Mesodermal cell (in vitro differentiated cells): Measurements from ENCODE around the gene CDC42. TPM values are rescaled to one million over a fixed set of nuclear protein-coding genes. Genes with fewer than 3 reads are reported as not detected.
"Not testable (repeated sequence)": the region's sequence is repeated elsewhere in the genome, so short reads cannot be mapped to it uniquely, and the experiment has no call there.

Source experiments
- H3K27ac ChIP-seq: 2 replicates; pipeline ENCODE4 v1.7.0; 2013; ENCODE audit warnings: mild to moderate bottlenecking, low read depth, low read length, moderate library complexity; ENCODE audit not compliant: severe bottlenecking
- H3K36me3 ChIP-seq: 2 replicates; pipeline ENCODE4 v1.7.1; 2013; ENCODE audit warnings: mild to moderate bottlenecking, low read length, moderate library complexity; ENCODE audit not compliant: control insufficient read depth, insufficient read depth
- H3K4me1 ChIP-seq: one replicate; pipeline ENCODE4 v1.7.1; 2013; ENCODE audit warnings: mild to moderate bottlenecking, low read length; ENCODE audit not compliant: insufficient read depth, control insufficient read depth, poor library complexity, severe bottlenecking
- H3K4me3 ChIP-seq: 2 replicates; pipeline ENCODE4 v1.7.0; 2013; ENCODE audit warnings: low read length, control low read depth, mild to moderate bottlenecking; ENCODE audit not compliant: insufficient read depth, poor library complexity, severe bottlenecking; ENCODE audit errors: extremely low read depth
- H3K9me3 ChIP-seq: 2 replicates; pipeline ENCODE4 v1.7.1; 2013; ENCODE audit warnings: mild to moderate bottlenecking, low read length, moderate library complexity; ENCODE audit not compliant: control insufficient read depth
- WGBS, 2 experiments: methylation state at CpG; one replicate each; pipeline ENCODE4 v1.1.5; 2013; ENCODE audit warnings: missing lambda C conversion rate in 2 of 2; ENCODE audit not compliant: insufficient coverage in 2 of 2; 5-methylcytosine and 5-hydroxymethylcytosine counted together
- polyA plus RNA-seq, 2 experiments: library from polyadenylated mRNA; stranded (reverse); fragments of 50-300 nt; gene quantifications; one replicate each; pipeline ENCODE4 v1.2.3, GENCODE V29; 2013

Gene CDC42
- polyA plus RNA-seq (2013, experiment 1 of 2), result 350 TPM
- polyA plus RNA-seq (2013, experiment 2 of 2), result 335 TPM

DNA sequence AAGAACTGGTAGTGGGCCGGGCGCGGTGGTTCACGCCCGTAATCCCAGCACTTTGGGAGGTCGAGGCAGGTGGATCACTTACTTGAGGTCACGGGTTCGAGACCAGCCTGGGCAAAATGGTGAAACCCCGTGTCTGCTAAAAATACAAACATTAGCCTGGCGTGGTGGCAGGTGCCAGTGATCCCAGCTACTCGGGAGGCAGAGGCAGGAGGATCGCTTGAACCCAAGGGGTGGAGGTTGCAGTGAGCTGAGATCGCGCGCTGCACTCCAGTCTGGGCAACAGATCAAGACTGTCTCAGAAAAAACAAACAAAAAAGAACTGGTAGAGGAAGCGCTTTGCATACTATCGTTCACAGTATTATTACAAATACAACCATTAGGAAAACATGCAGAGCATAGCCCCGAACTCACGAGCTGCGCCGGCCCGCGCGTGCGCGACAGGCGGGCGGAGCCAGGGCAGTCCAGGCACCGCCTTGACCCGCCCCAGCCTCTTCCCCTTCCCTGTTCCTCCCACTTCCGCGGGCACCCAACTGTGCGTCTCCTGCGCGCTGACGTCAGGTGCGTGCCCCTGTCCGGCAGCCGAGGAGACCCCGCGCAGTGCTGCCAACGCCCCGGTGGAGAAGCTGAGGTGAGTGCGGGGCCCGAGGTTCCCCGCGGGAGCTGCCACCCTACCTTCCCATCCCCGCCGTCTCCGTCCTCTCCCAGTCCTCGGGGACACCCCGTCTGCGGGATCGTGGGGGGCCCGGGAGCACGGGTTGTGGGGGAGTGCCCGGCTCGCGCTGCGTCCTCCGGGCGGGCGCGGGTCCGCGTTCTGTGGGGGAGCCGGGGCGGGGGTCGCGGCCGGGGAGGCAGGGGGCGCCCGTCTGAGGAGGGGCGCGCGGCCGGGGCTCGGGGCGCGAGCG, at the start of gene CDC42:
Gene CDC42, plus strand, starts transcription at position 595 of the 902 bp plus-strand sequence. CDS start 25,770 bp downstream, outside the sequence.
- peak within 1 kb of the TSS; percentile 99 for H3K27ac ChIP-seq
- 19 to 25% methylated on average over 56 to 70 of the region's 81 CpGs for WGBS, 2 experiments
- H3K4me3 ChIP-seq, result peak within 1 kb of the TSS; percentile 77
- peaks cover 31% of the 10 kb centered on the region for H3K36me3 ChIP-seq
- H3K4me1 ChIP-seq, result no peaks in the 10 kb centered on the region
- H3K9me3 ChIP-seq, result no peaks in the 10 kb centered on the region

DNA sequence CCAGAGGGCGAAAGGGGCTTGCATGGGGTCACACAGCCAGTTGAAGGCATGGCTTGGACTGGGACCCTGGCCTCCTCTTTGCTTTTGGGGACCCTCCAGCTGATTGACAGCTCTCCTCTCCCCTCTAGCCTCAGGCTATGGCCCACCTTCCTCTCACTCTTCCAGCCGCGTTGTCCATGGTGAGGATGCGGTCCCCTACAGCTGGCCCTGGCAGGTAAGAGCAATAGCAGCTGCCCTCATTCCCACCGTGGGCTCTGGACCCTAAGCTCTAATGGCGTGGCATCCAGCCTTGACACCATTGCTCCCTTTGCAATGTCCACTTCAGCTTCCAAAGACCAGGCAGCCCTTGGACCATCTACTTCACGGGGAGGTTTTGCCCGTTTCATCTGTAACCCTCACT, 49.6 kb upstream of the CDC42 start:
- not testable (repeated sequence) for H3K4me1 ChIP-seq, H3K36me3 ChIP-seq, H3K4me3 ChIP-seq, H3K9me3 ChIP-seq, H3K27ac ChIP-seq
- 86 to 100% methylated on average over 1 to 2 of the region's 8 CpGs for WGBS, 2 experiments

DNA sequence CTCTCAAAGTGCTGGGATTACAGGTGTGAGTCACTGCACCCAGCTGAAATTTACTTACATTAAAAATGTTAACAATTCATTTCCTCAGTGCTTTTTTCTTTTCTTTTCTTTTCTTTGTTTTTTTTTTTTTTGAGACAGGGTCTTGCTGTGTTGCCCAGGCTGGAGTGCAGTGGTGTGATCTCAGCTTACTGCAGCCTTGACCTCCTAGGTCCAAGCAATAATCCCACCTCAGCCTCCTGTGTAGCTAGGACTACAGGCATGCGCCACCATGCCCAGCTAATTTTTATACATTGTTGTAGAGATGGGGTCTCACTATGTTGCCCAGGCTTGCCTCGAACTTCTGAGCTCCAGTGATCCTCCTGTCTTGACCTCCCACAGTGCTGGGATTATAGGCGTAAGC, 48.5 kb upstream of the CDC42 start:
- H3K36me3 ChIP-seq, H3K4me1 ChIP-seq, H3K4me3 ChIP-seq, H3K9me3 ChIP-seq, H3K27ac ChIP-seq: not testable (repeated sequence)
- no CpG with 5 or more reads among the region's 3 CpGs for WGBS, 2 experiments

DNA sequence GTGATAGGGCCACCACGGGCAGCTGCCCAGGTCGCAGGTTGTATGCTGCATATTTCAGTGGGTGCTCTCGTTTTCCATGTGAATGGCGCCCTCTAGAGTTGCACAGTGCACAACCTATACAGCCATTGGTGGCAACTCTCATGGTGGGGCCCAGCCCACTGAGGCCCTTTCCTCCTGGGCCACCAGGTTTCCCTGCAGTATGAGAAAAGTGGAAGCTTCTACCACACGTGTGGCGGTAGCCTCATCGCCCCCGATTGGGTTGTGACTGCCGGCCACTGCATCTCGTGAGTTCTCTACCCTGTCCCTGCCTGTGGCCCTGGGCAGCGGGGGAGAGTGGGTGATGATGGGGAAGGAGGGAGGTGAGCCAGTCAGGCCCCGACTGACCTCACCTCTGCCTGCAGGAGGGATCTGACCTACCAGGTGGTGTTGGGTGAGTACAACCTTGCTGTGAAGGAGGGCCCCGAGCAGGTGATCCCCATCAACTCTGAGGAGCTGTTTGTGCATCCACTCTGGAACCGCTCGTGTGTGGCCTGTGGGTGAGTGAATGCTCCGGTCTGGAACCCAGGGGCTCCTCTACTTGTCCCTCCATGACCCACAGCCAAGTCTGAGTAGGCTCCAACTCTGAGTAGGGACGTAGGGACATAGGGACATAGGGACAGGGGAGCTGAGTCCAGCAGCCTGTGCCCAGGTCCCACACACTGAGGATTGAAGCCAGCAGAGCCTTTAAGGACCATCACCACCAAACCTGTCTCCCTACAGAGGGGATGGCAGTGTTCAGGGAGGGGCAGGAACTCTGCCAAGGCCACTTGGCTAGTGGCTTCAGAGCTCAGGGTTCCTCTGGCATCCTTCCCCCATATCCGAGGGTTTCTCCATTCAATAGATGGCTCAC, 47.0 kb upstream of the CDC42 start:
- H3K27ac ChIP-seq, H3K4me3 ChIP-seq, H3K9me3 ChIP-seq, H3K4me1 ChIP-seq, H3K36me3 ChIP-seq: not testable (repeated sequence)
- WGBS, 2 experiments, result 67 to 83% methylated on average over 14 to 15 of the region's 18 CpGs

DNA sequence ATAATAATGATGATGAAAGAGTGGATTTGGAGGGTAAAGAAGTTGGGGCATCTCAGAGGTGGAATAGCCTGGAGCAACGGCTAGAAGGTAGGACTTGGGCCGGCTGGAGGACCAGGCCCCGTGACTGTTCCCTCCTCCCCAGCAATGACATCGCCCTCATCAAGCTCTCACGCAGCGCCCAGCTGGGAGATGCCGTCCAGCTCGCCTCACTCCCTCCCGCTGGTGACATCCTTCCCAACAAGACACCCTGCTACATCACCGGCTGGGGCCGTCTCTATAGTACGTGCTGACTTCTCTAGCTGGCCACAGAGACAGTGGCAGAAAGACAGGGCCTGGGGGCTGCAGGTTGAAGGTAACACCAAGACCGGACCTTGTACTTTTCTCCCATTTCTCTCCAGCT, 45.8 kb upstream of the CDC42 start:
- H3K4me1 ChIP-seq, H3K36me3 ChIP-seq, H3K4me3 ChIP-seq, H3K9me3 ChIP-seq, H3K27ac ChIP-seq: not testable (repeated sequence)
- 88% methylated on average over 6 of the region's 13 CpGs; no CpG with 5 or more reads in 1 of the 2 experiments for WGBS, 2 experiments

DNA sequence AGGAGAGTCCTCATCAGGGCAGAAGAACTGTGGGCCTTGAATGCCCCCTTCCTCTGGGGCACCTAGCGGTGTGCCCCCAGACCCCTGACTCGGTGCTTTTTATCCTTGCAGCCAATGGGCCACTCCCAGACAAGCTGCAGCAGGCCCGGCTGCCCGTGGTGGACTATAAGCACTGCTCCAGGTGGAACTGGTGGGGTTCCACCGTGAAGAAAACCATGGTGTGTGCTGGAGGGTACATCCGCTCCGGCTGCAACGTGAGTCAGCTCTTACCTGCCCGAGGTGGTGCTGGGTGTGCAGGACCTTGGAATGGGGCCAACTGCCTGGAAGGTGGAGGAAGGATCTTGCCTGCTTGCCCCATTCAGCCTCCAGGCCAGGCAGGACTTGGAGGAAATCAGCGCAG, 45.2 kb upstream of the CDC42 start:
- not testable (repeated sequence) for H3K36me3 ChIP-seq, H3K4me1 ChIP-seq, H3K4me3 ChIP-seq, H3K27ac ChIP-seq, H3K9me3 ChIP-seq
- WGBS, 2 experiments, result 83 to 92% methylated on average over 2 to 5 of the region's 10 CpGs

DNA sequence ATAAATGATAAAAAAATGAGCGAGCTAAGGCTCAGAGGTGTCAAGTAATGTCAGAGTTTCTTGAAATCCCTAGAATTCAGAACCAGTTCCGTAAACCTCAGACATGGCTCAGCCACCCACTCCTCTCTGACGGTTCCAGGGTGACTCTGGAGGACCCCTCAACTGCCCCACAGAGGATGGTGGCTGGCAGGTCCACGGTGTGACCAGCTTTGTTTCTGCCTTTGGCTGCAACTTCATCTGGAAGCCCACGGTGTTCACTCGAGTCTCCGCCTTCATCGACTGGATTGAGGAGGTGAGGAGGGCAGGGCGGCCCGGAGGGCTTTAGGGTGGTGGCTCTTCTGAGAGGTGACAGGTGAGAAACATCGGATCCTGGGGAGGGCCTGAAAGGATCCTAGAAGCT, 42.9 kb upstream of the CDC42 start:
- H3K4me1 ChIP-seq, H3K9me3 ChIP-seq, H3K27ac ChIP-seq, H3K36me3 ChIP-seq, H3K4me3 ChIP-seq: not testable (repeated sequence)
- WGBS, 2 experiments, result 79 to 88% methylated on average over 1 to 3 of the region's 11 CpGs

DNA sequence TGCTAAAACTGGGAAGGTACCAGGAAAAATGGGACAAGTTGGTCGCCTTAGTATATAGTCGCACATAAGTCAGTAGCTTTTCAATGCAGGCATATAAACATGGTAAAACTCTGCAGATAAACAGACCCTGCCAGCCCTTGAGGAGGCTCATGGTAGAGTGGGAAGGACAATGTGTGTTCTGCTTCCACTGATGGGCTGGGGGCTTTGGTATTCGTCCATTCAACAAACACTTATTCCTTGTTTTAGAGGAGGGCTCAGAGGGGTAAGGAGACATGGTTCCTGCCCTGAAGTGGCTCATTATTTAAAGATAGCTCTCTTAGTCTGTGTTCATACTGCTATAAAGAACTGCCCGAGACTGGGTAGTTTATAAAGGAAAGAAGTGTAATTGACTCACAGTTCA, 39.8 kb upstream of the CDC42 start:
- H3K4me3 ChIP-seq, H3K36me3 ChIP-seq, H3K9me3 ChIP-seq, H3K4me1 ChIP-seq, H3K27ac ChIP-seq: not testable (repeated sequence)
- WGBS, 2 experiments, result 80% methylated on average over 1 of the region's 4 CpGs; no CpG with 5 or more reads in 1 of the 2 experiments

DNA sequence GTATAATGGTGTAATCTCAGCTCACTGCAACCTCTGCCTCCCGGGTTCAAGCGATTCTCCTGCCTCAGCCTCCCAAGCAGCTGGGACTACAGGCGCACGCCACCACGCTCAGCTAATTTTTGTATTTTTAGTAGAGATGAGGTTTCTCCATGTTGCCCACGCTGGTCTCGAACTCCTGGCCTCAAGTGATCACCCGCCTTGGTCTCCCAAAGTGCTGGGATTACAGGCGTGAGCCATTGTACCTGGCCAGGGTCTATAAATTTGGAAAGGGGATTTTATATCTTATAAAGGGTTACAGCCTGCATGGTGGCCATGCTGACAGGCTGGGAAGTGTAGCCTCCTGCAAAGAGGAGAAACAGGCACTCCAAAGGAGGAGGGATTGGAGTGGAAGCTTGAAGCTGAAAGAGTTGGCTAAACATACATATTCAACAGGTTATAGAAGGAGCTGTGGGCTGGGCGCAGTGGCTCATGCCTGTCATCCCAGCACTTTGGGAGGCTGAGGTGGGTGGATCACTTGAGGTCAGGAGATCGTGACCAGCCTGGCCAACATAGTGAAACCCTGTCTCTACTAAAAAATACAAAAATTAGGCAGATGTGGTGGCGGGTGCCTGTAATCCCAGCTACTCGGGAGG, 37.8 kb upstream of the CDC42 start:
- not testable (repeated sequence) for H3K36me3 ChIP-seq, H3K9me3 ChIP-seq, H3K4me3 ChIP-seq, H3K27ac ChIP-seq, H3K4me1 ChIP-seq
- 90 to 92% methylated on average over 10 to 11 of the region's 13 CpGs for WGBS, 2 experiments
